ENCODE results near the gene HBD. TPM values are rescaled to one million over a fixed set of nuclear protein-coding genes. Genes with fewer than 3 reads are reported as not detected.

HBD gene
- total RNA-seq, 2 experiments from 2014 or later: not detected

- intact Hi-C loops (cut with micrococcal nuclease): loop anchor here (10.0 kb wide), 1 partner anchor 156 kb away; no protein-coding TSS in a partner anchor
- H3K4me3 Mint-ChIP-seq: no peak overlapping the region
- ChIA-PET CTCF (interaction anchor here (1.3 kb wide), 1 partner anchor 11 kb away, joined by 3 read pairs; no protein-coding TSS in a partner anchor), POLR2A (no interaction called here)
- ATAC-seq: peak; percentile 60
- H3K27ac Mint-ChIP-seq: no peak overlapping the region
- DNase-seq: peak; percentile 37
- no peaks in the 10 kb centered on the region for H3K36me3 Mint-ChIP-seq (ENCODE audit: low read depth)
- H3K4me1 Mint-ChIP-seq (ENCODE audit: low read depth): no peaks in the 10 kb centered on the region
- TF ChIP-seq CTCF (IDR thresholded peaks at IDR 0.05): no peak
- peaks cover 3% of the 10 kb centered on the region for H3K27me3 Mint-ChIP-seq
- no peaks in the 10 kb centered on the region for H3K9me3 Mint-ChIP-seq
Measured at GRCh38 chr11:5280582-5281102, 46.4 kb upstream of the HBD start.

- intact Hi-C loops (cut with micrococcal nuclease): loop anchor here (10.0 kb wide), 1 partner anchor 155 kb away; no protein-coding TSS in a partner anchor
- H3K36me3 Mint-ChIP-seq (ENCODE audit: low read depth): no peaks in the 10 kb centered on the region
- H3K27me3 Mint-ChIP-seq: peaks cover 3% of the 10 kb centered on the region
- H3K4me3 Mint-ChIP-seq: no peak overlapping the region
- H3K4me1 Mint-ChIP-seq (ENCODE audit: low read depth): no peaks in the 10 kb centered on the region
- ChIA-PET CTCF (interaction anchor here (1.3 kb wide), 1 partner anchor 12 kb away, joined by 3 read pairs; no protein-coding TSS in a partner anchor), POLR2A (no interaction called here)
- ATAC-seq (no peak), DNase-seq (no peak)
- no peak overlapping the region for H3K27ac Mint-ChIP-seq
- no peak for TF ChIP-seq CTCF (IDR thresholded peaks at IDR 0.05)
- no peaks in the 10 kb centered on the region for H3K9me3 Mint-ChIP-seq
Measured at GRCh38 chr11:5279471-5280090, 45.3 kb upstream of the HBD start.

GRCh38 chr11:5277807-5278382 is 43.6 kb upstream of the HBD start:
- CTCF ChIA-PET: no interaction called here
- no peaks in the 10 kb centered on the region for H3K9me3 Mint-ChIP-seq
- no peaks in the 10 kb centered on the region for H3K4me1 Mint-ChIP-seq (ENCODE audit: low read depth)
- H3K4me3 Mint-ChIP-seq: no peak overlapping the region
- H3K27me3 Mint-ChIP-seq: peaks cover 7% of the 10 kb centered on the region
- no peak for ATAC-seq
- no peak for DNase-seq
- intact Hi-C loops (cut with micrococcal nuclease): no loop called here
- no peaks in the 10 kb centered on the region for H3K36me3 Mint-ChIP-seq (ENCODE audit: low read depth)
- POLR2A ChIA-PET: interaction anchor here (0.7 kb wide), 1 partner anchor 1699 kb away, joined by 3 read pairs; no protein-coding TSS in a partner anchor
- TF ChIP-seq CTCF (IDR thresholded peaks at IDR 0.05): no peak
- H3K27ac Mint-ChIP-seq: no peak overlapping the region

- POLR2A ChIA-PET: no interaction called here
- no peaks in the 10 kb centered on the region for H3K36me3 Mint-ChIP-seq (ENCODE audit: low read depth)
- no peaks in the 10 kb centered on the region for H3K9me3 Mint-ChIP-seq
- DNase-seq (no peak), ATAC-seq (no peak)
- H3K4me3 Mint-ChIP-seq: no peak overlapping the region
- CTCF ChIA-PET: no interaction called here
- H3K4me1 Mint-ChIP-seq (ENCODE audit: low read depth): no peaks in the 10 kb centered on the region
- no peak for TF ChIP-seq CTCF (IDR thresholded peaks at IDR 0.05)
- H3K27me3 Mint-ChIP-seq: peaks cover 7% of the 10 kb centered on the region
- no peak overlapping the region for H3K27ac Mint-ChIP-seq
- intact Hi-C loops (cut with micrococcal nuclease): no loop called here
Measured at GRCh38 chr11:5276697-5277096, 42.4 kb upstream of the HBD start.
